Adipocyte (in vitro differentiated cells): ENCODE data around the gene PPP4R1.

ENCODE experiments used
- DNase-seq: peaks from one replicate; pipeline ENCODE4 v3.0.0-alpha.2; 2015; ENCODE audit warnings: low read depth
- H3K27me3 ChIP-seq: replicated peaks from 2 replicates; pipeline ENCODE4 v1.7.0; 2013; ENCODE audit warnings: mild to moderate bottlenecking, low read length, moderate library complexity; ENCODE audit not compliant: control insufficient read depth, insufficient read depth
- H3K36me3 ChIP-seq: 2 replicates; pipeline ENCODE4 v1.7.0; 2013; ENCODE audit warnings: low read length, mild to moderate bottlenecking, moderate library complexity; ENCODE audit not compliant: control insufficient read depth, insufficient read depth, severe bottlenecking
- H3K4me1 ChIP-seq: 2 replicates; pipeline ENCODE4 v1.7.0; 2013; ENCODE audit warnings: mild to moderate bottlenecking, low read length, moderate library complexity; ENCODE audit not compliant: control insufficient read depth, insufficient read depth
- H3K4me3 ChIP-seq: 2 replicates; pipeline ENCODE4 v1.7.0; 2013; ENCODE audit warnings: mild to moderate bottlenecking, low read length, moderate library complexity
- H3K9ac ChIP-seq: 2 replicates; pipeline ENCODE4 v1.7.0; 2013; ENCODE audit warnings: mild to moderate bottlenecking, low read length, moderate library complexity
- H3K9me3 ChIP-seq: 2 replicates; pipeline ENCODE4 v1.7.0; 2013; ENCODE audit warnings: mild to moderate bottlenecking, low read length, moderate library complexity; ENCODE audit not compliant: control insufficient read depth

Gene PPP4R1

DNA sequence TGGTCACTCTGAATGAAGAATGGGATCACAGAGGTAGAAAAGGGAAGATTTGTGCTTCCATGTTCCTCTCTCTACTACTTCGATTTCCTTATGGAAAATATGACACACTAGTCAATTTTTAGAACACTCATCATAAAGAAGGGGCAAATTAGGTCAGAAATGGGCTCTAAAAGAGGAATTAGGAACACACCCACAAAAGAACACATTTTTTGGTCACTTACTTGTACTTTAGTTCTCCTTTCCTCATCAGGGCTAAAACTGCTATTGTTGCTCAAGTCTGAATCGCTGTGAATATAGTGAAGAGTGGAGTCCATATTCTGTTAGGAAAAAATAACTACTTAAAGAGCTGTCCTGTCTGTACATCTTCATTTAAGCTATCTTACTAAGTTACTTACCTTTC is 52.6 kb downstream of the PPP4R1 start:
- peaks cover 72% of the 10 kb centered on the region for H3K36me3 ChIP-seq
- H3K27me3 ChIP-seq, result no peaks in the 10 kb centered on the region
- H3K9ac ChIP-seq, result no peak overlapping the region
- H3K4me3 ChIP-seq, result no peak overlapping the region
- no peak for DNase-seq
- H3K4me1 ChIP-seq, result peaks cover 9% of the 10 kb centered on the region
- no peaks in the 10 kb centered on the region for H3K9me3 ChIP-seq

DNA sequence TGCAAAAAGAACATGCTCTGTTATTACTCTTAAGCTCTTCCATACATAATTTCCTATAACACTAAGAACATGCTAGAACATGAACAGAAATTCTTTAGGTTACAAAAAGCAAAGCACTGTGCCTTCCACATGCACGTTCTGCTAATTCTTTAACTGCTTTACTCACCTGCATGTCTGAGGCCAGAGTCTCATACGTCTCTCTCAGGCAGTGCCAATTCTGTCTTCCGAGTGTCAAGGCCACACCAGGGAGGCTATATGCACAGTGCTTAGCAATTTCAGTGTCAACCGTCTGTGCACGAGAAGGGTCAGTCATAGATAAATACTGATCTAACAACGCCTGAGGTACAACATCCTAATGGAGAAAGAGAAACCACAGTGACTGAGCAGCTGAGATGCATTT is 55.1 kb downstream of the PPP4R1 start:
- peaks cover under 1% of the 10 kb centered on the region for H3K4me1 ChIP-seq
- H3K36me3 ChIP-seq, result peaks cover 90% of the 10 kb centered on the region
- H3K27me3 ChIP-seq, result no peaks in the 10 kb centered on the region
- DNase-seq, result no peak
- H3K9me3 ChIP-seq, result no peaks in the 10 kb centered on the region
- no peak overlapping the region for H3K9ac ChIP-seq
- H3K4me3 ChIP-seq, result no peak overlapping the region

DNA sequence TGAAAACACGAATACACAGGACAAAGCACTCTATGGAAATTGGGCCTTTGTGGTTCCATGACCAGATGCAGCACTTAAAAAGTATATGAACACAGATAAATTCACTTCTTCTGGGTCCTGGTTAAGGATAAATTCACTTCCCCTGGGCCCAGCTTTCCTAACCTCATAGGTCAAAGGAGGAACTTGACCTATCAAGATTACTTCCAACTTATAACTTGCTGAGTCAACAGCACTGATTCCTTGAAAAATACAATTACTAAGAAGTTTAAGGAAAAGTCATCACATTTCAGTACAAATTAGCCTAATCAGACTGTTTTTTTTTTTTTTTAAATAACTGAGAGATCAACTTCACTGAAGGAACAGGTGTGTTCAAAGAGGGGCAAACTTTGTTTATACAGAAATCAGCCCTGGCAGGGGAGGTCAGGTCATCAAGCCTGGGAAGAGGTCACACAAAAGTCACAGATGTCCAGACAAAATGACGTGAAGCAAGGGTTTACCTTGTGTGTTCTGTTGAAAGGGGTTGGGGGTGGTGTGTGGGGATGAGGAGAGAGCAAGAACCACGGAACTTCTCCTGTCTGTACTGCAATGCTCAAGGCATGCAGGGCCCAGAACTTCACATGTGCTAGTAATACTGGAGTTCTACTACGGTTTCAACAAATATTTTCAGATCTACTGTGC is 55.8 kb downstream of the PPP4R1 start:
- no peak overlapping the region for H3K4me3 ChIP-seq
- no peaks in the 10 kb centered on the region for H3K27me3 ChIP-seq
- DNase-seq, result no peak
- no peak overlapping the region for H3K9ac ChIP-seq
- H3K4me1 ChIP-seq, result no peaks in the 10 kb centered on the region
- peaks cover 89% of the 10 kb centered on the region for H3K36me3 ChIP-seq
- H3K9me3 ChIP-seq, result no peaks in the 10 kb centered on the region

DNA sequence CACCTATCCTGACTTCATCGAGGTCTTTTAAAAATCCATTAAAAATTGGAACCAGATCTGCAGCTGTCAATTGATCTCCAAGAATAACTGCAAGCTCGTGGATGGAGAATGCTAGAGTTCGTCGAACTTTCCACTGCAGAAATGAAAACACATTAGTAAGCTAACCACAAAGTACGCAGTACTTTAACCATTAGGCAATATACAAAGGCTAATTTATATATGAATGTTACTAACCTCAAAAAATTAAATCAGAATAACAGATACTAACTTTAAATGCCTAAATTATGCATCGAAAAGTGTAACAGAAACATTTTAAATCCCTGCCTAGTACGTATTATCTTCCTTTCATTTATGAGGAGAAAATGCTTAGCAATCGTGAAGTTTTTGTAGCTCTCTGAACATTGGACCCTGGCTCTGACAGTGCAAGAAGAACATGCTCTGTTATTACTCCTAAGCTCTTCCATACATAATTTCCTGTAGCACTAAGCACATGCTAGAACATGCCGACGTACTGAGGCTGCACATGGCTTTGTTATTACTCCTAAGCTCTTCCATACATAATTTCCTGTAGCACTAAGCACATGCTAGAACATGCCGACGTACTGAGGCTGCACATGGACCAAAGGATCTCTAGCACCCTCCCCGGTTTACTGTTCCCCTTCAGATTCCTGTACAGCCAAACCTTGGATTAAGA is 57.0 kb downstream of the PPP4R1 start:
- no peak for DNase-seq
- no peak overlapping the region for H3K4me3 ChIP-seq
- no peak overlapping the region for H3K9ac ChIP-seq
- peaks cover 89% of the 10 kb centered on the region for H3K36me3 ChIP-seq
- H3K9me3 ChIP-seq, result no peaks in the 10 kb centered on the region
- H3K27me3 ChIP-seq, result no peaks in the 10 kb centered on the region
- H3K4me1 ChIP-seq, result no peaks in the 10 kb centered on the region

DNA sequence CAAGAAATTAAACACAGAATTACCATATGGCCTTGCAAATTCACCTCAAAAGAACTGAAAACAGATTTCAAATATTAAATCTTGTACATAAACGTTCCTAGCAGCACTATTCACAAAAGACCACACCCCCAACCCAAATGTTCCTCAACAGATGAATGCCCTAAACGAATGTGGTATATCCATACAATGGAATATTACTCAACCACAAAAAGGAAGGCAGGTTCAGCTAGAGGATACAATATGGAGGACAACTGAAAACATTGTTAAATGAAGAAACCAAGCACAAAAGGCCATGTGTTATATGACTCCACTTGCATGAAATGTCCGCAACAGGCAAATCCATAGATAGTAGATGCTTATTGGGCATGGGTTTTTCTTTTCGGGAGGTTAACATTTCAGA is 61.7 kb downstream of the PPP4R1 start:
- Histone ChIP-seq H3K9ac (no peak overlapping the region), H3K36me3 (peaks cover 86% of the 10 kb centered on the region), H3K27me3 (no peaks in the 10 kb centered on the region), H3K4me1 (no peaks in the 10 kb centered on the region), H3K9me3 (no peaks in the 10 kb centered on the region), H3K4me3 (no peak overlapping the region)
- DNase-seq, result no peak

DNA sequence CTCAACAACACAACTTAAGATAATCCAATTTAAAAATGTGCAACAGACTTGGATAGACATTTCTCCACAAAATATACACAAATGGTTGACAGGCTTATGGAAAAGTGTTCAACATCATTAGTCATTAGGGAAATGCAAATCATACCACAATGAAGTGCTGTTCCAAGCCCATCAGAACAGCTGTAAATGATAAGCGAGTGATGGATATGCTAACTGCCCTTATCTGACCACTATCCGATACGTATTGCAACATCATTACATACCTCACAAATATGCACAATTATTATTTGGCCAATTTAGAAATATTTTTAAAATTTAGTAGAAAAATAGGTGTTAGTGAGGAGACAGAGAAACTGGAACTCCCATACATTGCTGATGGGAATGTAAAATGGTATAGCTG is 62.2 kb downstream of the PPP4R1 start:
- no peaks in the 10 kb centered on the region for H3K27me3 ChIP-seq
- H3K36me3 ChIP-seq, result peaks cover 86% of the 10 kb centered on the region

DNA sequence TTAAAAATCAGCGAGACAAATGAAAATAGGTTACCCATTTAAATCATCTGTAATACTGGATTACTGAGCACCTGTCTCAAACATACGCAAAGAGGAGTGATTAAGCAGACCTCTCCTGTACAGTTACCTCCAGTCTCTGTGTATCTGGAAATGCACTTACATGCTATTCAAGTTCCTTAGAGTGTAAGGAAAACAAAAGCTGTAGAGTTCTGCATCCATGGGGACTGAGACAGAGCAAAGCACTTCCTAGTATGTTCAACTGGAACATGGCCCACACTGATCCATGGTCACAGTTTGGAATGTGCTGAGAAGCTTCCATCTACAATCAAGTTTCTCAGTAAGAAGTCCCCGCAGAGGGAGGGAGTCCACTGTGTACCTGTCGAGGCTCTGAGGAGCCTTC is 63.9 kb downstream of the PPP4R1 start:
- Histone ChIP-seq H3K9me3 (no peaks in the 10 kb centered on the region), H3K9ac (no peak overlapping the region), H3K4me3 (no peak overlapping the region), H3K36me3 (peaks cover 87% of the 10 kb centered on the region), H3K4me1 (no peaks in the 10 kb centered on the region), H3K27me3 (no peaks in the 10 kb centered on the region)
- no peak for DNase-seq

More for the DNA sequence above, 62.2 kb downstream of the PPP4R1 start:
- Histone ChIP-seq H3K4me3 (no peak overlapping the region), H3K4me1 (no peaks in the 10 kb centered on the region), H3K9ac (no peak overlapping the region), H3K9me3 (no peaks in the 10 kb centered on the region)
- no peak for DNase-seq

DNA sequence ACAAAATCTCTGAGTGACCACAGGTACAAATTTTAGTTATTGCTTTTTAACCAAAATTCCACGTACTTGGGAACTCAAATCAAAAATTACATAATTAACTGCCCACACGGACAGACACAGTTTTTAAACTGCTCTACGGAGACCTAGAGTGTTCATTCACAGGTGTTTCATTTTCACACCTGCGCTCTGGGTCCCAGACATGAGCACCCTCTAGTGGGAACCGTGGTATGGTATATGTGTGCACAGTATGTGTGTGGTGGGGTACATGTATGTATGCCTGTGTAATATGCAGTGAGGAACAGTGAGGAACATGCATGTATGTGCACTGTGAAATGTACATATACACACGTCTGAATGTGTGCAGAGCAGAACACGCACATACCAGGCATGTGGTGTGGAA is 65.0 kb downstream of the PPP4R1 start:
- H3K9me3 ChIP-seq, result no peaks in the 10 kb centered on the region
- DNase-seq, result no peak
- no peaks in the 10 kb centered on the region for H3K4me1 ChIP-seq
- H3K9ac ChIP-seq, result no peak overlapping the region
- H3K36me3 ChIP-seq, result peaks cover 86% of the 10 kb centered on the region
- no peak overlapping the region for H3K4me3 ChIP-seq
- no peaks in the 10 kb centered on the region for H3K27me3 ChIP-seq

DNA sequence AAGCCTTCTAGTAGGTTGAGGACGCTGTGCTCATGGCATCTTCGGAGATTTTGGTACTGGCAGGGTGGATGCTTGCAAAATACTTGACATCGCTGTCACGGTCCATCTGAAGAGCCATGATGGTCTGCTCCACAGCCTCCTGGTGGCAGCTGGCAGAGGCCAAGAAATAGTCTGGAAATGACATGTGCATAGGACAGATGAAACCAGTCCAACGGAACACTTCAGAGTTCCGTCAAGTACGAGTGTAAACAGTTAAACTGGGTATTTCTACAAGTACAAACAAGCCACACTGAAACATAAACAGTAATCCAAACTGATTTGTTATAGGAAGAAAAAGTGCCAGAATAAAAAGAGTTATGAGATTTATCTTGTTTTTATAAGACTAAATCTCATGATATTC is 66.6 kb downstream of the PPP4R1 start:
- H3K4me3 ChIP-seq, result no peak overlapping the region
- H3K27me3 ChIP-seq, result no peaks in the 10 kb centered on the region
- no peak overlapping the region for H3K9ac ChIP-seq
- no peaks in the 10 kb centered on the region for H3K4me1 ChIP-seq
- no peaks in the 10 kb centered on the region for H3K9me3 ChIP-seq
- peaks cover 73% of the 10 kb centered on the region for H3K36me3 ChIP-seq
- no peak for DNase-seq

DNA sequence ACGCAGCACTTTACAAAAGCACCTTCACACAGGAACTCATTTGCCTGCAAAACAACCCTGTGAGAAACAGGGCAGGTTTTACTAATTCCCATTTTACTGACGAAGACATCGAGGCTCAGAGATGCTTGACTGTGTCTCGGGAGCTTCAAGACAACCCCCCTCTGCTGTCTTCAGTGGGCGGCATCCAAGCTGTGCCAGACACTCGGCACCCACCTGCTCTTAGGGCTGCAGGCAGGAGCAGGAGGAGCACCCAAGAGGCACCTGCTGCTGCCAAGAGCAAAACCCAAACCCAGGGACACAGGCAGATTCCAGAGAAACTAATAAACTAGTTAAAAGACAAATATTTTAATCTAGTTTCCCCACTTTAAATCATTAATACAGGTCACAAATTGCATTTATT is 67.9 kb downstream of the PPP4R1 start:
- H3K9ac ChIP-seq, result no peak overlapping the region
- H3K4me1 ChIP-seq, result no peaks in the 10 kb centered on the region
- H3K9me3 ChIP-seq, result no peaks in the 10 kb centered on the region
- no peaks in the 10 kb centered on the region for H3K27me3 ChIP-seq
- no peak overlapping the region for H3K4me3 ChIP-seq
- H3K36me3 ChIP-seq, result peaks cover 62% of the 10 kb centered on the region
- no peak for DNase-seq

DNA sequence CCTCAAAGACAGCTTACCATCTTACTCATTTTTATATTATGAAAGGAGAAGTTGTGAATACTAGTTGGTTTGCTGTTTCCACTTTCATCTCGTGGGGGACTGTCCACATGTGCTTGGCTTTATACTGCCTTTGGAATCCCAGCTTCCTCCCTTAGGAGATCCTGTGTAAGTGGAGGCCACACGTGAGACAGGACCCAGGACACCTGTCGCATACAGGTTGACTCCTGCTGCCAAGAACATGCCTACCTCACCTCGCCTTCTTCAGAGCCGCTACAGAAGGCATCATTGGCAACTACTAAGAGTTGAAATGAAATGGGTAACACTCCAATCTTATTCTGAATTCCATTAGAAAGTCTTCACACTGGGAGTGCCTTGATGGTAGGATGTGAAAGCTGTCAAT is 69.3 kb downstream of the PPP4R1 start:
- Histone ChIP-seq H3K9me3 (no peaks in the 10 kb centered on the region), H3K4me3 (no peak overlapping the region), H3K9ac (no peak overlapping the region), H3K4me1 (no peaks in the 10 kb centered on the region), H3K27me3 (no peaks in the 10 kb centered on the region), H3K36me3 (peaks cover 50% of the 10 kb centered on the region)
- no peak for DNase-seq

DNA sequence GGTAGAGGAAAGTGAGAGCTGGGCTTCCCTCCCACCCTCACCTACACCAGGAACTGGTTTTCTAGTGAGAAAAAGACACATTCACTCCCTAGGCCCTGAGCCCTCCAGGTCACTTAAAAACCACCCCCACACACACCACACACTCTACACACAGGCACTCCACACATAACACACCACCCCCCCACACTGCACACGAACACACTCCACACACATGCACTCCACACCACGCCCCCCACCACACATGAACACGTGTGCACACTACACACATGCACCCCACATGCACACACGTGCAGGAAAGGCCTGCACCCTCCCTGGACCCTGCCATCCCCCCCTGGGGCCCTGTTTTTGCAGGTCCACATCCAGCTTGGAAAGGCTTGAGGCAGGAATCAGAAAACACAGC is 71.4 kb downstream of the PPP4R1 start:
- no peak overlapping the region for H3K9ac ChIP-seq
- no peaks in the 10 kb centered on the region for H3K9me3 ChIP-seq
- no peaks in the 10 kb centered on the region for H3K4me1 ChIP-seq
- H3K36me3 ChIP-seq, result peaks cover 37% of the 10 kb centered on the region
- no peaks in the 10 kb centered on the region for H3K27me3 ChIP-seq
- H3K4me3 ChIP-seq, result no peak overlapping the region
- no peak for DNase-seq
